Thymus (tissue), 11 donors: ENCODE data around the gene SSBP3. TPM values are rescaled to one million over a fixed set of nuclear protein-coding genes. Genes with fewer than 3 reads are reported as not detected.
"Not testable (repeated sequence)": the region's sequence is repeated elsewhere in the genome, so short reads cannot be mapped to it uniquely, and the experiment has no call there.

Experiments
- DNase-seq, 9 donors: peaks; one replicate each; pipeline ENCODE4 v3.0.0-alpha.2; 2013; ENCODE audit warnings: low spot score in 9 of 9, low read depth in 6 of 9, missing footprints in 1 of 9
- H3K27ac ChIP-seq, 2 donors: one replicate each; pipeline ENCODE4 v1.5.1; 2013; ENCODE audit warnings: control low read depth in 1 of 2, low read depth in 1 of 2, low read length in 1 of 2, mild to moderate bottlenecking in 1 of 2, moderate library complexity in 1 of 2
- H3K27me3 ChIP-seq, 2 donors: one replicate each; pipeline ENCODE4 v1.5.1; 2013; ENCODE audit warnings: low read length in 1 of 2; ENCODE audit not compliant: control insufficient read depth in 2 of 2, insufficient read depth in 1 of 2
- H3K36me3 ChIP-seq, 2 donors: one replicate each; pipeline ENCODE4 v1.5.1; 2013; ENCODE audit warnings: low read length in 1 of 2, mild to moderate bottlenecking in 1 of 2, moderate library complexity in 1 of 2; ENCODE audit not compliant: control insufficient read depth in 2 of 2, insufficient read depth in 2 of 2
- H3K4me1 ChIP-seq, 2 donors: one replicate each; pipeline ENCODE4 v1.5.1; 2013; ENCODE audit warnings: low read length in 2 of 2; ENCODE audit not compliant: control insufficient read depth in 2 of 2, insufficient read depth in 2 of 2
- H3K4me3 ChIP-seq, 2 donors: one replicate each; pipeline ENCODE4 v1.5.1; 2013; ENCODE audit warnings: low read length in 2 of 2, control low read depth in 1 of 2, mild to moderate bottlenecking in 1 of 2
- H3K9me3 ChIP-seq, 2 donors: one replicate each; pipeline ENCODE4 v1.5.1; 2013; ENCODE audit warnings: low read length in 1 of 2, mild to moderate bottlenecking in 1 of 2; ENCODE audit not compliant: control insufficient read depth in 2 of 2, insufficient read depth in 1 of 2
- WGBS: extraction: QIAGEN DNeasy Blood & Tissue Kit; methylation state at CpG from one replicate; pipeline ENCODE4 v1.1.7; 2013; 5-methylcytosine and 5-hydroxymethylcytosine counted together
- polyA plus RNA-seq: library from polyadenylated mRNA; stranded (reverse); fragments of 200-250 nt; gene quantifications from one replicate; pipeline ENCODE4 v1.2.3, GENCODE V29; 2013
- total RNA-seq: library from RNA; stranded (reverse); fragments of 120-200 nt; gene quantifications from one replicate; pipeline ENCODE4 v1.2.4, GENCODE V29; 2013
- donor health status: healthy.

SSBP3 gene
- total and polyA plus RNA-seq, 2 donors, result 36.8 to 55.7 TPM

- Histone ChIP-seq H3K36me3 (peaks cover 67 to 82% of the 10 kb centered on the region in 2 donors), H3K27me3 (no peaks in the 10 kb centered on the region), H3K9me3 (no peaks in the 10 kb centered on the region), H3K27ac (no peak overlapping the region), H3K4me1 (no peaks in the 10 kb centered on the region), H3K4me3 (no peak overlapping the region)
- DNase-seq, result no peak
- WGBS, result 95% methylated on average over 12 of the region's 12 CpGs
These were observed 167.7 kb downstream of the SSBP3 start for GRCh38 chr1:54238353-54239034.

DNA sequence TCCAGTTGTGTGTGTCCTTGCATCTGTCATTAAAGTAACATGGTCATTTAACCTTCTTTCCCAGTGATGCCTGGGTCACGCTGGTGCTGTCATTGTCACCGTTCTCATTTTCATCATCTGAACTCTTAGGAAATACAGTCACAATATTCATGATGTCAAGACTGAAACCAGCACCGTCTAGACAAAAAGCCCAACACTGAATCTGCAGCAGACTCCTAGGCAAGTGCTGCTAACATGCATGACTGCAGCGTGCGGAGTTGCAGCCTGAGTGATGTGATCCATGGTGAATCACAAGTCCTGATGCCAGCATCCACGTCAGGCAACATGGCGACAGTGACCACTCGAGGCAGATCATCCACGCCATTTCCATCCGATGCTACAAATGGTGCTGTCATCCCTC lies 168.6 kb downstream of the SSBP3 start:
- Histone ChIP-seq H3K36me3 (peaks cover 59 to 73% of the 10 kb centered on the region in 2 donors), H3K27ac (no peak overlapping the region), H3K9me3 (no peaks in the 10 kb centered on the region), H3K4me3 (no peak overlapping the region), H3K27me3 (no peaks in the 10 kb centered on the region), H3K4me1 (no peaks in the 10 kb centered on the region)
- WGBS, result 92% methylated on average over 10 of the region's 10 CpGs
- no peak for DNase-seq

GRCh38 chr1:54234284-54234683 lies 171.9 kb downstream of the SSBP3 start:
- Histone ChIP-seq H3K36me3 (peaks cover 50 to 64% of the 10 kb centered on the region in 2 donors), H3K27me3 (no peaks in the 10 kb centered on the region), H3K27ac (no peak overlapping the region), H3K4me1 (no peaks in the 10 kb centered on the region), H3K4me3 (no peak overlapping the region), H3K9me3 (no peaks in the 10 kb centered on the region)
- DNase-seq, result no peak
- WGBS, result 85% methylated on average over 2 of the region's 2 CpGs

DNA sequence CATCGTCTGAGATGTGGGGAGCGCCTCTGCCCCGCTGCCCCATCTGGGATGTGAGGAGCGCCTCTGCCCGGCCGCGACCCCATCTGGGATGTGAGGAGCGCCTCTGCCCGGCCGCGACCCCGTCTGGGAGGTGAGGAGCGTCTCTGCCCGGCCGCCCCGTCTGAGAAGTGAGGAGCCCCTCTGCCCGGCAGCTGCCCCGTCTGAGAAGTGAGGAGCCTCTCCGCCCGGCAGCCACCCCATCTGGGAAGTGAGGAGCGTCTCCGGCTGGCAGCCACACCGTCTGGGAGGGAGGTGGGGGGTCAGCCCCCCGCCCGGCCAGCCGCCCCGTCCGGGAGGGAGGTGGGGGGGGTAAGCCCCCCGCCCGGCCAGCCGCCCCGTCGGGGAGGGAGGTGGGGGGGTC lies 173.0 kb downstream of the SSBP3 start:
- not testable (repeated sequence) for H3K4me3 ChIP-seq, H3K27ac ChIP-seq, DNase-seq, H3K4me1 ChIP-seq, H3K9me3 ChIP-seq, H3K27me3 ChIP-seq
- WGBS, result 97% methylated on average over 31 of the region's 33 CpGs
- H3K36me3 ChIP-seq, result peaks cover 50 to 64% of the 10 kb centered on the region in 2 donors

DNA sequence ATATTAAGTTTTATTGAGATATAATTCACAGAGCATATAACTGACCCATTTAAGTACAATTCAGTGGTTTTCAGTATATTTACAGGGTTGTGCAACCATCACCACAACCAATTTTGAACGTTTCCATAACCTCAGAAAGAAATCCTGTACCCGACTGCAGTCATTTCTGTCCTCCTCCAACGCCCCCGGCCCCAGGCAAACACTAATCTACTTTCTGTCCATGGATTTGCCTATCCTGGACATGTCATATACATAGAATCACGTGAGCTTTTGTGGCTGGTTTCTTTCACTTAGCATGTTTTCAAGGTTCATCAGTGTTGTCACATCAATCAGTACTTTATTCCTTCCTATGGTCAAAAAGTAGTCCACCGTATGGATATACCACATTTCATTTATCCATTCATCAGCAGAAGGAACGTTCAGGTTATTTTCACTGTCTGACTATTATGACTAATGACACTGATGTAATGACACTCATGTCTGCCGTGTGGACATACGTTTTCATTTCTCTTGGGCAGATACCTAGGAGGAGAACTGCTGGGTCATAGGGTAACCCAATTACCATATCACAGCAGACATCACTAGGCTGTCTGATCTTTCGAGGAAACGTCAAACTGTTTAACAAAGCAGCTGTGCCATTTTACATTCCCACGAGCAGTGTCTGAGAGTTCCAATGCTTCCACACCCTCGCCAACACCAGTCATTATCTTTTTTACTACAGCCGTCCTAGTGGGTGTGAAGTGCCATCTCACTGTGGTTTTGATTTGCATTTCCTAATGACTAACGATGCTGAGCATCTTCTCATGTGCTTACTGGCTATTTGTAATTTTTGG lies 175.5 kb downstream of the SSBP3 start:
- Histone ChIP-seq H3K36me3 (peaks cover 50 to 60% of the 10 kb centered on the region in 2 donors), H3K9me3 (no peaks in the 10 kb centered on the region), H3K4me1 (peaks cover 0 to 4% of the 10 kb centered on the region in 2 donors), H3K27ac (no peak overlapping the region), H3K4me3 (no peak overlapping the region), H3K27me3 (no peaks in the 10 kb centered on the region)
- DNase-seq, result no peak
- 88% methylated on average over 15 of the region's 15 CpGs for WGBS

DNA sequence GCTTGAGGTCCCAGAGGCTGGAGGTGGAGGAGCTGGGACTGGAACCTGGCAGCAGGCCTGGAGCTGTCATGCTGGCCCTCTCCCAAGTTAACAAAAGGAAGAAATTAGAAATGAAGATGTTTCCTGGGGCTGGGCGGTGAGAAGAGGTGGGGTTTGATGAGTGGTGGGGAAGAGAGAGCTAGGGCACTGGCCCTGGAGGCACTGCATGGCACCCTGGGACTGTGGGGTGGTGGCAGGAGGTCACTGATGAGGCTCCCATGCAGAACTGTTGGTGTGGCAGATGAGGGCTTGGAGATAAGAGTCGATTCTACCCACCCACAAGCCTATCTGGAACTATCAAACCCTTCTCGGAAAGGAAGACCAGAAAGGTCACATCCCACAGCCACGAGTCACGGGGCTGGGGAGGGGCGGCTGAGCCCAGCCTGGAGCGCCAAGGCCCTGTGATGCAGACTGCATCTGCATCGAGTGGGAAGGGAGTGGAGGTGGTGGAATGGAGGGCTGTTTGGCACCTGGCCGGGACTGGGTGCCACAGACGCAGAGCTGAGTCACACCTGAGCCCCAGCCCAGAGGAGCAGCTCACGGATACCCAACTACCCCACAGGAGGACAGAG lies 176.8 kb downstream of the SSBP3 start:
- Histone ChIP-seq H3K4me3 (no peak overlapping the region), H3K4me1 (peaks cover 0 to 4% of the 10 kb centered on the region in 2 donors), H3K36me3 (peaks cover 58 to 62% of the 10 kb centered on the region in 2 donors), H3K27me3 (no peaks in the 10 kb centered on the region), H3K27ac (no peak overlapping the region), H3K9me3 (no peaks in the 10 kb centered on the region)
- DNase-seq, result no peak
- WGBS, result 76% methylated on average over 11 of the region's 11 CpGs

- peaks cover 60 to 61% of the 10 kb centered on the region in 2 donors for H3K36me3 ChIP-seq
- 96% methylated on average over 13 of the region's 13 CpGs for WGBS
- H3K4me1 ChIP-seq, result peaks cover 0 to 4% of the 10 kb centered on the region in 2 donors
- no peak overlapping the region for H3K4me3 ChIP-seq
- H3K9me3 ChIP-seq, result no peaks in the 10 kb centered on the region
- H3K27ac ChIP-seq, result no peak overlapping the region
- no peaks in the 10 kb centered on the region for H3K27me3 ChIP-seq
- no peak for DNase-seq
These were observed 177.5 kb downstream of the SSBP3 start for GRCh38 chr1:54228638-54229079.

DNA sequence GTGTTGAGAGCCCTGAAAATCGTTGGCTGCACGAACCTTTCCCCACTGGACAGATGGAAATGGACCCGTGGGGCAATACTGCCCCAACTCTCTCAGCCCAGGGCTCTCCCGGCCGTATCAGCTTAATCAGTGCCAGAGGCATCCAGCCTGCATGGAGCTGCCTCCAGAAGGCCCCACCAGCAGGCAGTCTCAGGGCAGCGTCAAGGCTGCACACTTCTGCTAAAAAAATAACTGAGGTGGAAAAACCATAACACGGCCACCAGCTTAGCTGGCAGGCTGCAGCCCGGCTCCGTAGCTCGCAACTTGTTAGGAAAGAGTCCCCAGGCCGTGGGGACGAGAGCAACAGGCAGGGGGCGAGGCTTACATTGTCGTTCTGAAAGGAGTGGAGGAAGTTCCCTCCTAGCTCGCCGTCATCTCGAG lies 178.3 kb downstream of the SSBP3 start:
- Histone ChIP-seq H3K27ac (no peak overlapping the region), H3K9me3 (no peaks in the 10 kb centered on the region), H3K27me3 (no peaks in the 10 kb centered on the region), H3K36me3 (peaks cover 60 to 61% of the 10 kb centered on the region in 2 donors), H3K4me1 (peaks cover 0 to 4% of the 10 kb centered on the region in 2 donors), H3K4me3 (no peak overlapping the region)
- no peak for DNase-seq
- WGBS, result 93% methylated on average over 17 of the region's 17 CpGs
